ENCODE results near the gene HOXA6. TPM values are rescaled to one million over a fixed set of nuclear protein-coding genes. Genes with fewer than 3 reads are reported as not detected.

HOXA6 gene
- polyA plus RNA-seq, 3 donors, result not detected

GRCh38 chr7:27173511-27173955 is 26.0 kb upstream of the HOXA6 start:
- H3K79me2 ChIP-seq (ENCODE audit: insufficient read depth, low read length), result no peaks in the 10 kb centered on the region
- H3K36me3 ChIP-seq (replicated peaks in 1 of 2; ENCODE audit: control insufficient read depth in 1 of 2, insufficient read depth in 2 of 2, low read length in 2 of 2), result no peaks in the 10 kb centered on the region
- H3K27ac ChIP-seq (ENCODE audit: low read depth in 1 of 2, low read length in 2 of 2), result no peak overlapping the region
- peak overlapping the region; percentile 88 for H2AFZ ChIP-seq (ENCODE audit: insufficient read depth, low read depth, low read length, poor library complexity, severe bottlenecking)
- peaks cover 11 to 30% of the 10 kb centered on the region in 2 donors for H3K9me3 ChIP-seq (replicated peaks in 1 of 2; ENCODE audit: control insufficient read depth in 1 of 2, insufficient read depth in 1 of 2, low read length in 2 of 2)
- Mint-ChIP-seq H3K36me3 (peaks cover 15 to 23% of the 10 kb centered on the region in 2 donors), H3K4me1 (peaks cover 36% of the 10 kb centered on the region), H3K9me3 (peaks cover 2 to 36% (median 16%) of the 10 kb centered on the region in 7 donors), H3K27me3 (ENCODE audit: low read depth in 3 of 3) (peaks cover 85 to 96% (median 91%) of the 10 kb centered on the region in 3 donors), H3K27ac (no peak overlapping the region), H3K4me3 (peak overlapping the region; percentile 58 to 81)
- TF ChIP-seq CTCF (IDR thresholded peaks at IDR 0.05), result no peak
- H3K4me2 ChIP-seq (replicated peaks; ENCODE audit: extremely low read depth, low read length, poor library complexity, severe bottlenecking), result peak overlapping the region; percentile 92
- WGBS (ENCODE audit: insufficient coverage), result under 1% methylated on average over 59 of the region's 59 CpGs
- H3K9ac ChIP-seq (ENCODE audit: insufficient read depth, low read length, poor library complexity, severe bottlenecking), result peak overlapping the region; percentile 45
- H3K27me3 ChIP-seq (ENCODE audit: control insufficient read depth in 2 of 2, insufficient read depth in 2 of 2, low read length in 2 of 2), result peaks cover 60 to 98% of the 10 kb centered on the region in 2 donors
- H3K4me3 ChIP-seq (replicated peaks in 1 of 3; ENCODE audit: low read depth in 2 of 3, low read length in 3 of 3), result peak overlapping the region; percentile 23 to 76 (median 39)
- peaks cover 9% of the 10 kb centered on the region for H4K20me1 ChIP-seq (ENCODE audit: insufficient read depth, low read length)
- intact Hi-C loops (cut with micrococcal nuclease), result loop anchor here in 1 of 2 donors (1.0 to 5.0 kb wide), 2 partner anchors 11 to 1311 kb away; no protein-coding TSS in a partner anchor
- peaks cover 39 to 57% of the 10 kb centered on the region in 2 donors for H3K4me1 ChIP-seq (ENCODE audit: control insufficient read depth in 1 of 2, insufficient read depth in 2 of 2, low read length in 2 of 2)
- peak; percentile 66 to 75 (median 73) for DNase-seq

GRCh38 chr7:27172823-27173510 is 25.4 kb upstream of the HOXA6 start:
- Histone ChIP-seq H3K4me3 (replicated peaks in 1 of 3; ENCODE audit: low read depth in 2 of 3, low read length in 3 of 3) (peak overlapping the region; percentile 23 to 76 (median 39)), H3K9ac (ENCODE audit: insufficient read depth, low read length, poor library complexity, severe bottlenecking) (peak overlapping the region; percentile 45)

More at GRCh38 chr7:27172823-27173510, 25.4 kb upstream of the HOXA6 start:
- H3K79me2 ChIP-seq (ENCODE audit: insufficient read depth, low read length), result no peaks in the 10 kb centered on the region
- H3K27me3 Mint-ChIP-seq (ENCODE audit: low read depth in 3 of 3), result peaks cover 85 to 98% (median 91%) of the 10 kb centered on the region in 3 donors
- DNase-seq, result no peak
- no peaks in the 10 kb centered on the region for H3K36me3 ChIP-seq (replicated peaks in 1 of 2; ENCODE audit: control insufficient read depth in 1 of 2, insufficient read depth in 2 of 2, low read length in 2 of 2)
- peaks cover 41% of the 10 kb centered on the region for H3K4me1 Mint-ChIP-seq
- H3K27ac ChIP-seq (ENCODE audit: low read depth in 1 of 2, low read length in 2 of 2), result no peak overlapping the region
- WGBS (ENCODE audit: insufficient coverage), result under 1% methylated on average over 56 of the region's 58 CpGs
- H2AFZ ChIP-seq (ENCODE audit: insufficient read depth, low read depth, low read length, poor library complexity, severe bottlenecking), result peak overlapping the region; percentile 88
- peaks cover 15 to 25% of the 10 kb centered on the region in 2 donors for H3K36me3 Mint-ChIP-seq
- TF ChIP-seq CTCF (IDR thresholded peaks at IDR 0.05), result no peak
- intact Hi-C loops (cut with micrococcal nuclease), result loop anchor here in 1 of 2 donors (1.0 to 5.0 kb wide), 2 partner anchors 11 to 1311 kb away; no protein-coding TSS in a partner anchor
- H3K4me3 Mint-ChIP-seq, result peak overlapping the region; percentile 74 to 89
- H3K27ac Mint-ChIP-seq, result no peak overlapping the region
- H3K9me3 ChIP-seq (replicated peaks in 1 of 2; ENCODE audit: control insufficient read depth in 1 of 2, insufficient read depth in 1 of 2, low read length in 2 of 2), result peaks cover 11 to 34% of the 10 kb centered on the region in 2 donors
- H4K20me1 ChIP-seq (ENCODE audit: insufficient read depth, low read length), result peaks cover 9% of the 10 kb centered on the region
- peak overlapping the region; percentile 92 for H3K4me2 ChIP-seq (replicated peaks; ENCODE audit: extremely low read depth, low read length, poor library complexity, severe bottlenecking)
- H3K27me3 ChIP-seq (ENCODE audit: control insufficient read depth in 2 of 2, insufficient read depth in 2 of 2, low read length in 2 of 2), result peaks cover 65 to 98% of the 10 kb centered on the region in 2 donors
- peaks cover 44 to 62% of the 10 kb centered on the region in 2 donors for H3K4me1 ChIP-seq (ENCODE audit: control insufficient read depth in 1 of 2, insufficient read depth in 2 of 2, low read length in 2 of 2)
- peaks cover 2 to 40% (median 20%) of the 10 kb centered on the region in 7 donors for H3K9me3 Mint-ChIP-seq

All from CD14-positive monocyte (primary cell).